ENCODE measurements around the gene KLRC1.

DNA sequence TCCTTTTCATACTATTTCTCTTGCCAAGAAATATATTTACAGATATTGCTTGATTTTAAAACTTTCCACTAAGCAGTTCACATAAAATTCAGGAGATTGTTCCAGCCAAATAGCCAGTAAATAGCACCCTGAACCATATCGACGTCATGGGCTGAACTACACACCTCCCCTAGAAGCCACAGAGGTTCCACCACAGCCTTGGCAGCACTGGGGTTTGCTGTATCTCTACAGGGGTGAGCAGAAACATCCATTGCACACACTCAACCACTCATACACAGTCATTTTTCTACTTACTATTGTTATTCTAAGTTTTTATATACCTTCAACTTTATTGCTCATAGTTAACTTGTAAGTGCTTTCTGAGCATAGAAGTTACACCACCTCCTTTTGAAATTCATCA is 44.4 kb upstream of the KLRC1 start:
- no peak for TF ChIP-seq POLR2A (IDR thresholded peaks at IDR 0.05; ENCODE audit: low read length)
- TF ChIP-seq GATA1 (IDR thresholded peaks at IDR 0.05; ENCODE audit: low read depth, low read length) = no peak
